Skeletal muscle cell (primary cell): ENCODE results near the gene APLN.

Experiments used
- DNase-seq: peaks from one replicate; pipeline ENCODE4 v3.0.0-alpha.2; 2010; ENCODE audit warnings: low read depth
- H3K4me3 ChIP-seq: 2 replicates; pipeline ENCODE4 v1.5.1; 2011; ENCODE audit warnings: low read depth, mild to moderate bottlenecking, control low read depth, low read length, moderate library complexity

Gene APLN

DNA sequence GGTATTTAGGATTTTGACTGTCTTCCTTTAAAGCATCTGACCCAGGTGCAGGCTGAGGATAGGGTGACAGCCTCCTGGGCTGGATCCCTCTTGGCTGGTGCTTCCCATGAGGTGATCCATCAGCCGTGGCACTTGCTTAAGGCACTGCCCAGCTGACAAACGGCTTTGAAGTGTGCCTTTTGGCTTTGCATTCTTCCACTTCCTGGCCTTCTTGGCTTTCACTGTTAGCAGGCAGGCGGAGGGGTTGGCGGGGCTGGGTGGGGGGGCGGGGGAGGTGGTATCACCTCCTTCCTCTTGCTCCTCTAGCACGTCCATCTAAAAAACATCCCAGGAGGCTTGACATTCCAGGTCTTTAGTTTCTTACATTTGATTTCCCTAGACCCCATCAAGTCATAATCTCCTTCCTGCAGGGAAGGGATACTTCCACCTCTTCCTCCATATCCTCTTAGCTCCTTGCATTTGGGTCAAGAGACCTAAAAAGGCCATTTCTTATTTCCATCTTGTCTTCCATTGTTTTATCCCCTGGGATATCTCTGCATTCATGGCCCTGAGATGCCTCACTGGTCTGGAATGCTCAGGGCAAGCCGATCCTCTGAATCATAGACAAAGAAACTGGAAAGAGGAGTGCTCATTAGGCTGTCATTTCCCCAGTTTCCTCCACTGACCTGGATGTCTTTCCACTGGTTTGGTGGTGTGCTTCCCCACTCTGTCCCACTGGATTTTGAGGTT is 11.3 kb upstream of the APLN start:
- peak; percentile 39 for DNase-seq
- no peak overlapping the region for H3K4me3 ChIP-seq

DNA sequence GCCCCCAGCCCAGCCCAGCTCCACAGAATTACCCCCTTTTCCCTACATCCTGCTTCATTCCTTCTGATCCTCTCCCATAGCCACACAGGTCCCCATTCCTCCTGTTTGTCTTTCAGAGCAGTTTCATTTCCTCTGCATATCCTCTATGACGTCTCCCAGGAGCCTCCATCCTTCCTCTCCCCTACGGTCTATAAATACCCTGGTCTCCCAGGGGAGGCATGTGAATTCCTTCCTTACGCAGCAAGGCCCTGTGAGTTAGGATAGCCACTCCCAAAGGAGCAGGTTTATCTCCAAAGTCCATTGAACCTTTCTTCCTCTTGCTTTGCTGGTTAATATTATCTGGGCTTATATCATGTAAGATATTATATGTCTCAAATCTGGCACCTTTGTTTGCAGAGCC is 8.4 kb upstream of the APLN start:
- H3K4me3 ChIP-seq = no peak overlapping the region
- DNase-seq = peak; percentile 44

DNA sequence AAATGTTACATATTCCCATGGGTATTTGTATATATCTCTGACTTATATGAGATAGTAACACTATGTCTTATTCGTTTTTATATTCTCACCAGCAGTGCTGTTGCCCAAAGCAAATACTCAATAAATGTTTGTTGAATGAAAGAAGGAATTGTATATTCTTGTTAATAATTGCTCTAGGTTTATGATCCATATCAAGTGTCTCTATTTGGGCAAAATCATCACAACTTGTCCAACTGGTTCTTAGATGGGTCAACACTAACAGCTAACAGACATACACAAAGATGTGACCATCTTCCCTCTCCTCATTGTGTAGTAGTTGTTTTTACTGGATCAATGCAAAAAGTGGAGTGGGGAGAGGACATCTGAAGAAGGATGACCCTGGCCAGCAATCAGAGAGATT is 6.6 kb upstream of the APLN start:
- no peak for DNase-seq
- H3K4me3 ChIP-seq = no peak overlapping the region

DNA sequence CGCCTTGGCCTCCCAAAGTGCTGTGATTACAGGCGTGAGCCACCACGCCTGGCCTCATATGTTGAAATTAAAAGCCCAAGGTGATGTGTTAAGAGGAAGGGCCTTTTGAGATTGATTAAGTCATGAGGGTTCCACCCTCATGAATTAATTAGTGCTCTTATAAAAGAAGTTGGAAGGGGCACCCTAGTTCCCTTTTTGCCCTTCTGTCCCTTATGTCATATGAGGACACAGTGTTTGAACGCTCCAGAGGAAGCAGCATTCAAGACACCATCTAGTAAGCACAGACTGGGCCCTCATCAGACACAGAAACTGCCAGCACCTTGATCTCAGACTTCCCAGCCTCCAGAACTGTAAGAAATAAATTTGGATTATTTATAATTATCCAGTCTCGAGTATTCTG is 5.1 kb upstream of the APLN start:
- no peak for DNase-seq

DNA sequence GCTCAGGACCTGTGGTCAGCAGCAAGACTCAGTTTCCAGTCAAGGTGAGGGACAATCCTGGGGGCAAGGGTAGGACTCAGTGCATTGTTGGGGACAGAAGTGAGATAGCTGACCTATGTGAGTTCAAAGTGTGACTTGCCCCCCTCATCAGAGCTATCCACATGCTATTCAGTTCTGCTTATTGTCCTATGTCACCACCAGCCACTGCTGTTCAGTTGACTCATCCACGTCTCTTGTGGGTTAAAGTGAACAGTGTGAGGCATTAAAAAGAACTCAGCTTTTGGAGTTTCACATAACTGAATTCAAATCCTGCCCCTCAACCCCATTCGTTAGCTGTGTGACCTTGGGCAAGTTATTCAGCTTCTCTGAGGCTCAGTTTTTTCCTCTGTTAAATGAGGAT is 4.4 kb upstream of the APLN start:
- no peak overlapping the region for H3K4me3 ChIP-seq
- DNase-seq = no peak

More for the DNA sequence above, 5.1 kb upstream of the APLN start:
- H3K4me3 ChIP-seq = no peak overlapping the region

DNA sequence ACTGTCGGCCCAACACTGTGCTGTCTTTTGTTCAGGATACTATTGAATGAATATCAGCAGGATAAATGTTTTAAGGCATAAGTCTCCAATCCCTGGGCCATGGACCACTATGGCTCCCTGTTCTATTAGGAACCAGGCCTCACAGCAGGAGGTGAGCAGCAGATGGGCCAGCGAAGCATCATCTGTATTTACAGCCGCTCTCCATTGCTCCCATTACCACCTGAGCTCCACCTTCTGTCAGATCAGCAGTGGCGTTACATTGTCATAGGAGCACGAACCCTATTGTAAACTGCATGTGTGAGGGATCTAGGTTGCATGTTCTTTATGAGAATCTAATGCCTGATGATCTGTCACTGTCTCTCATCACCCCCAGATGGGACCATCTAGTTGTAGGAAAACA is 3.7 kb upstream of the APLN start:
- no peak for DNase-seq
- H3K4me3 ChIP-seq = no peak overlapping the region

DNA sequence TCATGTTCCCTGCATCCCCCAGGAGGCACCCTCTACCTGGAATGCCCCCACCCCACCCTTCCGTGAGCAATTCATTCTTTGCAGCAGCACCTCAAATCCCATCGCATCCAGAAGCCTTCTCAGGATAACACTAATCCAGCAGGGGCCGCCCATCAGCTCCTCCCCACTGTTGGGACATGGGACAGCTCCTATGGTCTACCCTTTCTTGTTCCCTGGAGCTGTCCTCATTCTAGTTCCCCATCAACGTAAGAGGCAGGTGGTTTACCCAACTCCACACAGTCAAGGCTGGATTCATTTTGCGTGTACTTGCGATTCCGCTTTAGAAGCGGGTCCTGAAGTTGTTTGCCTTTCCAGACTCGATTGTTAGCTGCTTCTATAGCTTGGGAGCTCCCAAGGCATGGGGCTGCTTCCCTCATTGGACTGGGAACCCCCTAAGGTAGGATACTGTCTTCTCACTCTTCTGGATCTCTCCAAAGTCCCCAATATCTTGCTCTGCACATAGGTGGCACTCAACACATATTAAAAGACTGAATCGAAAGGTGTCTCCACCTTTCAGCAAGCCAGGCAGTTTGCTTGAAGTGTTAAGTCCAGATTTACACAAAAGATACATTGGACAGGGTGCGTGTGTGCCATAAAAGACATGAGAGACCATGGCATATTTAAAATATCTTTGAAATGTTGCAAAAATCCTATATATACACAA is 942 bp upstream of the APLN start:
- DNase-seq = no peak

DNA sequence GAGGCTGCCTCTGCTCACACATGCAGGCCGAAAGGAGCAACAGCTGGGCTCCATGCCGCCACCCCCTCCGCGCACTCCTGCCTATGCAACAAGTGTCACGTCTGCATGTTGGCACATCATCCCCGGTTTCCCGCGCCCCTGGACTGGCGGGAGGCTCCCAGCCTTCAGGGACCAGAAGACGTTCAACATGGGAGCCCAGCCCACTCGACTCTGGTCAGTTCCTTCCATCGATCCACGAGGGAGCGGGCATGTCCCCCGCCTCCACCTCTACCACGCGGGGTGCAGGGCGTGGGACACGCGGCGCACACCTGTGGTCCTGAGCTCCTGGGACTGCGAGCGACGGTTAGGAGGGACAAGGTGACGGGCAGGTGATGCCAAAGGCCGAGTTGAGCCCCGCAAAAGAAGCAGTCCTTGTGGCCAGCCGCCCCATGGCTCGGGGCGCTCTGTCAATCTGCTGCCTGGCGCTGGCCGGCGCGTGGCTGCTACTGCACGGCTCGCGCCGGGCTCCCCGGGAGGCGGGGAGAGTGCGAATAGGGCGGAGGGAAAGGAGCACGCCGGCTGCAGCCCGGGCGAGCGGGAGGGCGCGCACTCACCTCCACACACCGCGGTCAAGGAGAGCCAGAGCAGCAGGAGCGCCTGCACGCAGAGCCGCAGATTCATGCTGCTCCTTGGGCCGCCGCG is 645 bp downstream of the APLN start:
- no peak for DNase-seq
- H3K4me3 ChIP-seq = peak overlapping the region; percentile 52

More for the DNA sequence above, 942 bp upstream of the APLN start:
- H3K4me3 ChIP-seq = no peak overlapping the region

DNA sequence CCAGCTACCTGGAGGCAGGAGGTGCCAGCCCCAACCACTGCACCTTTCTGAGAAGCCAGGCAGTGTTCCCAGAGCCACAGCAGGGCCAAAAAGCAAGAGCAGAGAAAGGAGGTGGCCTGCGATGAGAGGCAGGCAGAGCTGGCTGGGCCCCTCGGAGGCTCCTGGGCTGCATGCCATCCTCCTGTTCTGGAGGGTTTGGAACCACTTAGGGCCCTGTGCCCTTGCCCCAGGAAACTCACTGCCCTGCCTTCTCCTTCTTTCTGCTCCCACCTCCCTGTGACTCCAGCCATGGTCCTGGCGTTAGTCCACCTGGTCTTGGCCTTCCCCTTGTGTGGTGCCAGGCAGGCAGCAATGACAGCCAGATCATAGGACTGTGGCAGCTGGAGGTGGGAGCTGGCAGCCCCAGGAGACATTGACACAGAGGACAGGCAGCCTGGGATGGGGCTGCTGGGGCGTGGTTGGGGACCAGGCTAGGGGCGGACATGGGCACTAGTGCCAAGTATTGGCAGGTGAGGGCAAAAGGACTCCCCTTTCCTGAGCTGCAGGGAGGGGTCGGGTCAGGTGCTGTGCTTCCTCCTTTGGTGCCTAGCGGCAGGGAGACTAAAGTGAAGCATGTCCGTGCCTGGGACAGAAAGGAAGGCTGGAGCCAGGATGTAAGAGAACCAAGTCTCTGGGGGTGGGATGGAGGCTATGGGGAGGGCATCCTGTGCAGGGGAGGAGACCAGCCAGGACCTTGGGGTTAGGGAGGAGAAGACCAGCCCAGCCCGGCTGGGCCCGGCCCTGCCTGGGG is 1.4 kb downstream of the APLN start:
- H3K4me3 ChIP-seq = peak overlapping the region; percentile 52
- no peak for DNase-seq

DNA sequence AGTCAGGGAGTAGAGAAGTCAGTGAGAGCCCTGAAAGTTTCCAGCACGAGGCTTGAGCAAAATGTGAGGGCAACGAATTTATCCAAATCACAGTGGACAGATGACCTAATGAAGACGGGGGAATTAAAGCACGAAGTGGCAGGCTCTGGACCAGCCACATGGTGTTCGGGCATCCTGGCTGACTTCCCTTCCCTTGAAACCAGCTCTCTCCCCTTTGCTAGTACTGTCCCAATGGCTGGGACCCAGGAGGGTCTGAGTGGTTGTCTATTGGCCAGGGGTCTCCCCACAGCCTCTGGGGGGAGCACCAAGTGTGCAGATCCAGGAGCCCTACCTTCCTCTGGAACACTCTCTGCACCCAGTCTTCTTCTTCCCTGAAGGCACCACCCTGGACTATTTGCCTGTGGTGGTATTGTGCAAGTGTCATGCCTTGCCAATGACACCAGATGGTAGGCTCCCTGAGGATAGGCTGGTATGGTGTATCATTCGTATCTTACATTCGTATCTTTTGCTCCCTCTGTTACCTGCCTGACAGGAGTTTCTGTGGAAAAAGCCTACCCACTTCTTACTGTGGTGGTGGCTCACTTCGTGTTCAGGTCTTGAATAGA is 2.1 kb downstream of the APLN start:
- DNase-seq = no peak
- no peak overlapping the region for H3K4me3 ChIP-seq

DNA sequence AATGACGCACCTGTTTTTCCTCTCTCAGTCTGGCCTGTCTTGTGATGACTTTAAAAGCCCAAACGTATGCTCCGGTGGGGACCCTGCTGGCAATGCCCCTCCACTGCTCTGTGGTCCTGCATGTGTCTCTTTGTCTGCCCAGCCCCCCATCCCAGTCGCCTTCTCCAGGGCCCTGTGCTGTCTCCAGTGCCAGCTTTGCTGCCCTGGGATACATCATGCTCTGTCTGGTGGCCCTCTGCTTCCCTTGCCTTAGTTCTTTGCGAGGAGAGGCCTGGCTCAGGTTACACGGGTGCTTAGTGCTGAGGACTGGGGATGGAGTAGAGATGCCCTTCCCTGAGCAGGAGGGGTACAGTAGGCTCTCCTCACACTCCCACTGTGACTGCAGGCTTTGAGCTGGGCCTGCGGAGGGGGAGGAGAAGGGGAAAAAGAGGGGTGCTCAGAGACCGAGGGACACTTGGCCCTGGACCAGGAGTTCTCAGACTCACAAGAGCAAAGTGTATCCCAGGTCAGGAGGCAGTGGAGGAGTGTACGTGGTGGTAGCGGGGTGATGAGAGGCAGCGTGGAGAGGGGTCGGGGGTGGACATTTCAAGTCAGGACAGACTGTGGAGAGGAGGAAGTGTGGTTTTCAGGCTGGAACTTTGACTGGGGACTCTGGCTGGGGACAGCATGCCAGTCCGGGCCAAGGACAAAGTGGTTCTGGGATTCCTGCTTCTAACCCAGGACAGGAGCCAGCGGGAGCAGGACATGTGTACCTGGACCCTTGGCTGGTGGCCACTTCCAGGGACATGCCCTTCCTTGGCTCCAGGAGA is 2.8 kb downstream of the APLN start:
- no peak for DNase-seq
- H3K4me3 ChIP-seq = no peak overlapping the region

DNA sequence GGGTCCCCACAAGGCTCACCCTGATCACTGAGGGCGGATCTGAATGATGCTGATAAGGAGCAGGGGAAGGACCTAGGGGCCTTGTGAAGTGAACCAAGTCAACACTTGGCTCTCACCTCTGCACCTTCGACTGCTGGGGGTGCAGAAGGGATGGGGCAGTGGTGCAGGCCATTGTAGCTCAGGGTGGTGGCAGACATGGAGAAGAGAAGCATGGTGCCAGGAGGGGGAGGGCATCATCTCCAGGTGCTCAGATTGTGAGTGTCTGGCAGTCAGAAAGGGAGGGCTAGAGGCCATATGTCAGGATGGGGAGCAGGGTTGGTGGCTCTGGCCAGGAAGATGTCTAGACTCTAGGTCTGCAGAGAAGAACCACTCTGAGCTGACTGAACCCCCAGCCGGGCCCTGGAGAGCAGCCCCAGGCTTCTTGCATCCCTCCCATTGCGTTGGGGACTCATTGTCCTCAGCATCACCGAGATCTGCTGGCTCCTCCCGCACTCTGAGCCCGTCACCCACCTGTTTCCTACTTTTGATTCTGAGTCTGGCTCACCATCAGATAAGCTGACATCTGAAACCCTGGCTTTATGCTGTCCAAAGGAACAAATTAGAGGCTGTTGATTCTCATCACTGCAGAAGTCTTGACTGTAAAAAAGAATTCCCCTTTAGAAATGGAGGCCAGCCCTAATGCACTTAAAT is 3.8 kb downstream of the APLN start:
- no peak overlapping the region for H3K4me3 ChIP-seq
- no peak for DNase-seq

DNA sequence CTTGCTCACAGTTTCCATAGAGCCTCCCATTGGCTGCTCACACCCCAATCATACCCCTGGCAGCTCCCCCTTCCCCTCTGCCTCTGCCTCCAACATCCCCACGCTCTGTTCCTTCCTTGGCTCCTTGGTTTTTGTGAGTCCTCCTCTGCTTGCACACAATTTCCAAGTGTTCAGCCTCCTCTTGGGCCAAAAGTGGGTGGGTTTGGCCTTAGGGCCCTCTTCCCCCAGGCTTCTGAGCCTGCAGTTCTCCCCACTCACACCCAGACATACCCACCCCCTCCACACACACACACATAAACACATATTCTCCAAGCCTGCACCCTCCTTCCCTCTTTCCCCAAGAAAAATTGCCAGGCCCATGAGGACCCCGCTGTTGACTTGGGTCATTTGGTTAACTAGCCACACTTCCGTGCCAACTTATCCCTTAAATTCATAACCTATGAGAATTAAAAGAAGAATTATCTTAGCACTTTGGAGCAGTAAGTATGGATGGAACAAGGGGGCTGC is 4.5 kb downstream of the APLN start:
- DNase-seq = no peak
- H3K4me3 ChIP-seq = no peak overlapping the region

DNA sequence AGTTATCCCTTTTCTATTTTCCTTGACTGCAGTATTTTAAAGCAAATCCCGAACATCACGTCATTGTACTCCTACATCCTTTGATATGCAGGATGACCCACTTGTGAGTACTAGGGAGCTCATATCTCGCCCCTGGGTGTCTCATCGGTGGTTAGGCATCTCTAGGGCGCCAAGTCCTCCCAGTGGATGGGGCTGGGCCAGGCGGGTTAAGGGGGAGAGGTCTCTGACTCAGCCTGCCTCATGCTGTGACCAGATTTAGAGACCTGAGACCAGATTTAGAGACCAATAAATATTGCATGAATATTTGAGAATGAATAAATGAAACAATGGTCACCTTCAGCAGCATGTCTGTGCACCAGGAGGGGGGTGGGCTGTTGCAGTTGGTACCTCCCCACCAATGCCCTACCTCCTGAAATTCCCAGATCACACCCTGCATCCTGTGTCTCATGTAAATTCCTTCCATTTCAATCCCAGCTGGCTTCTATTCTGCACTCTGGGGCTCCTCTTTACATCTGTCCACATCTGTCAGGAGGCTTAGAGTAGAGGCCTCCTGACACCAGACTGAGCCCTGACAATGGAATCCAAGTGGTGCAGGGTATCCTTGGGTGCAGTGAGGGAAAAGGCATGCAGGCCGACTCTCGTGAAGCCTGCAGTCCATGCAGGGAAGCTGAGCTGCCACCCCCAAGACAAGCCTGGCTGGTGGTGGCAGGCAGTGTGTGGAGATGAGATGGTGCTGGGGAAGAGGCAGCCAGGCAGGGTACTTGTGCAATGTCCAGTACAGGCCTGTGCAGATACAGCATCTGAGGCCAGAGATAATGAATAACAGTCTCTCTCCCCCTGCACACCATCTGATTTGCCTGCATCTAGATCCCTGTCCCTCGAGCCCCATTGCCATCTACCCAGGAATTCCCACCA is 5.2 kb downstream of the APLN start:
- DNase-seq = no peak
- no peak overlapping the region for H3K4me3 ChIP-seq

DNA sequence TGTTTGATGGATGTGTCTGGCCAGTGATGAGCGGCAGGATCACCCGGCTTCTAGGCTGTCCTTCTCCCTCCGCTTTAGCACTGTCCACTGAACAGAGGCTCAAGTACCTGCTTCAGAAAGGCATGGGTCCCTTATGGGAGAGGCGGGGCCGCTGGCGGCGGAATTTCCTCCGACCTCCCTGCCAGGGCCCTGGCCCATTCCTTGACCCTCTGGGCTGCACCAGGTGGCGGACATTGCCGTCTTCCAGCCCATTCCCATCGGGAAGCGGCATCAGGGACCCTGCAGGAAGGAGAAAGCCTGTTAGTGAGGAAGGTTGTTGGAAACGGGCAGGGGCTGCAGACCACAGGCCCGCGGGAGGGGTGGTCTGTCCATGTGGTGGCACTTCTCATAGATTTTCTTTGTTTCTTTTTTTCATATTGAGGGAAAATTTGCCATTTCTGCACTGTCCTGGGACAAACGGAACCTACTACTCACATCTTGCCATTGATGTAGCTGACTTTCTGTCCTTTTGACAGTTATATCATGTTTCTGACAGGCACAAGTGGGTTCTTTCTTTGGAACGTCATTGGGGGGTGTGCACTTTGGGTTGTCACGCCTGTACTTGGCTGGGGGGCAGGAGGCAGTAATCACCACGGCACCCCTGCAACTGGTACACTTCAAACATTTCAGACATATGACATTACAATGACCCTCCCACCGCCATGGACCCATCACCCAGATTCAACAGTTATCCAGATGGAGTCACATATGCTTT is 6.1 kb downstream of the APLN start:
- H3K4me3 ChIP-seq = no peak overlapping the region
- no peak for DNase-seq
